GM04504 (cell line): ENCODE data around the gene MRPL38.

Experiments
- DNase-seq: peaks from one replicate; pipeline ENCODE4 v3.0.0-alpha.2; 2012; ENCODE audit warnings: low read depth

MRPL38 gene

DNA sequence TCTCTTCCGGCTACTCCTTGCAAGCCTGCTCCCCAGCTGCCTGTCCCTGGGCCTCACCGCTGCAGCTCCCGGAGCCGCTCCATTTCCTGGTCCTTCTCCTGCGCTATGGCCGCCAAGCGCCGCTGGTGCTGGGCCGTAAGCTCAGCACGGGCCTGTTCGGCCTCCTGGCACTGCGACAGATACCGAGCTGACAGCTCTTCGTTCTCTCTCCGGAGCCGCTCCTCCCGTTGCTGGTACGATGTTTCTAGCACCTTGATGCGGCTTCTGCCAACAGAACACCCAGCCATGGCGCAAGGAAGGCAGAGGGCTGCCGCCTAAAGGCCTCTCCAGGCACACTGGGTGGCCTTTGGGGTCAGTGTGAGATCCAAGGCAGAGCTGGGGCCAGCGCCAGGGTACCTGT, 14.9 kb upstream of the MRPL38 start:
- DNase-seq = no peak

DNA sequence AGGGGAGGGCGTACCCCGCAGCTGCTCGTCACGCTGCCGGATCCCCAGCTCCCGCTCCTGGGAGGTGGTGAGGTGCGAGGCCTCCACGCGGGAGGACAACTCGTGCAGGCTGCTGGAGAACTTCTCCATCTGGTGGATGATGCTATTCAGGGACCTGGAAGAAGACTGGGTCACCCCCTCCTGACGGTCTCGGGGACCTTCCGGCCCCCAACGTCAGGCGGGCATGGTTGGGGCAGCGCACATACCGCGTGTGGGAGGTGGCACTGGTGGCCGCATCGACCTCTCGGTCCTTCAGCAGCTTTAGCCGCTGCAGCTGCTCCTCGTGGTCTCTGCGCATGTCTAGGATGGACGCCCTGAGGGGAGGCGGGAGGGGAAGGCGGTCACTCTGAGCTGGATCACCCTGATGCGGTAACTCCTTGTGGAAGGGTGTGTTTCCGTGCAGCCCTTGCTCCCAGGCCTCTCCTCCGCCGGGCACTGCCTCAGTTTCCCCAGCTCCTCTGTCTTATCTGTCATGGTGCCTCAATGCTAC, 13.3 kb upstream of the MRPL38 start:
- no peak for DNase-seq

GRCh38 chr17:75917141-75917916, 12.6 kb upstream of the MRPL38 start:
- DNase-seq = no peak

DNA sequence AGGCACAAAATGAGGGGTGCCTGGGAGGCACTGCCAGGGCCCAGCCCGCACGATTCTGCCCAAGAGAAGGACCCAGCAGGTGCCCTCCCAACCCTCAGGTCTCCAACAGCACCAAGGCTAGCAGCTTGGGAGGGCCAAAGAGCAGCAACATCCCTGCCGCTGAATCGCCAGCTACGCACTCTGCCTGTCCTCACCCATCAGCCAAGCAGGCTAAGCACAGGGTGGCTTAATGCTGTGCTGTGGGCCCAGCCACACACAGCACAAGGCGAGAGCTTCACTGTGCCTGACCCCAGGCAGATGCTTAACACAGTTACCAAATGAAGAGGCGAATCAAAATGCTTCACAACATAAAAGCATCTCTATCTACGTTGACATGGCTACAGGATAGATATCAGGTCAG, 10.6 kb upstream of the MRPL38 start:
- DNase-seq = no peak

DNA sequence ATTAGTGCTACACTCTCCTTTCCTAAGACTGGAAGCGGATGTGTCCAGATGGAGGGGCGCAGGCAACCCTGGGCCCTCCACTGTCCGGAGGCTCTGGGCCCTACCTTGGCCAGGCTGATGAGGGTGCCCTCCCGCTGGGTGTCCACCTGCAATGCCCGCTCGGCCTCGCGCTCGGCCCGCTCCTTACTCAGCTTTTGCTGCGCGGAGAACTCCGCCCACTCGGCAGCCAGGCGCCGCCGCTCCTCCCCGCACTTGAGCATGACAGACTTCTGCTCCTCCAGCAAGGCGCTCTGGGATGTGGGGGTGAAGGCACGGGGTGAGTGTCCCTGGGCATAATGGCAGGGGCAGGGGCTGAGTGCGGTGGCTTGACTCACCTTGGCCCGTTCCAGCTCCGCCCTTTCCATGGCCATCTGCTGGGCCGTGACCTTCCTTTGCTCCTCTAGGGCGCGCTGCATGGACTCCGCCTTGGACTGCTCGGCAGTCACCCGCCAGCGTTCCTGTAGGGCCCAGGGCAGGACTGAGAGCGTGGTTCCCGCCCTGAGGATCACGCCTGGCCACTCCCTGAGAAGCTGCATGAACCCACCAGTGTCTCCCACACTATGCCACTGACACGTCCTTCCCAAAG, 10.1 kb upstream of the MRPL38 start:
- no peak for DNase-seq

DNA sequence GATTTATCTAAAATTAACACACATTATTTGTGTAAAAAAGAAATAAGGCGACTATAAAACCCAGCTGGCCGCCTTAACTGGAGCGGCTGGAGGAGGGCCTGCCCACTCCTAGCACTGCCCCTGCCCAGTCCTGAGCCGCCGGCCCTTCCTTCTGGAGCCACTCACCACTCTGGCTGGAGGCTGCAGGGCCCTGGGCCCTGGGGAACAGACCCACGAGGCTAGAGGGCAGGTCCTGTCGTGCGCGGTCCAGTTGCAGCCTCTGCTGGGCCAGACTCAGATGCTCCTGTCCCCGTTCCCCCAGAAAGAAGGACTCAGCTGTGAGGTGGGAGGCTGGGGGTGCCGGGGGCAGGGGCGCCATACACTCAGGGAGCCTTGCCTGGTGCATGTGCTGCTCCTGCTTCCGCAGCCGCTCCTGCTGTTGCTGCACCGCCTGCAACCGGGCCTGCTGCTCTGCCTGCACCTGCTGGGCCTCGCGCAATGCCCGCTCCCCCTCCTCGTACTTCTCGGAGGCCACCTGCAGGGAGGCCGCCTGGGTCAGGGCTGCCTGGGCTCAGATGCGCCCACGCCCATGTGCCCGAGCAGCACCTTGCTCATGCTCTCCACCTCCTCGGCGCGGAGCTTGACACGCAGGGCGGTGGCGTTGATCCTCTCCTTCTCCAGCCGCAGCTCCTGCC, 9.0 kb upstream of the MRPL38 start:
- no peak for DNase-seq

DNA sequence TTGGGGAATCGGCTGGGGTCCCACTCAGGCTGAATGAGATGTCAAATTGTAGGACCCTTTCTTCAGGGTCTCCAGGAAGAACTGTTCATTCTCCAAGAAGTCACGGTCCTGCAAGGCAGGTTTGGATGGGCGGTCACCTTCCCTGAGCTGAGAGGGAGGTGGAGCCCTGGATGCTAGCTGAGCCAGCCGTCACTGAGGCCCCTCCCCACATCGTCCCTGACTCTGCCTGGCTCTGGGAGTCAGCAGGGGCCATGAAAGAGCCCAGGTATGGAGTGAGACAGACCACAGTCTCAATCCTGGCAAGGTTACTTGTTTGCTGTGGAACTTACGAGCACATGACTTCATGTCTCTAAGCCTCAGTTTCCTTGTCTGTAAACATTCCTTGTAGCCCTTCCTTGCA, 6.0 kb upstream of the MRPL38 start:
- DNase-seq = no peak

DNA sequence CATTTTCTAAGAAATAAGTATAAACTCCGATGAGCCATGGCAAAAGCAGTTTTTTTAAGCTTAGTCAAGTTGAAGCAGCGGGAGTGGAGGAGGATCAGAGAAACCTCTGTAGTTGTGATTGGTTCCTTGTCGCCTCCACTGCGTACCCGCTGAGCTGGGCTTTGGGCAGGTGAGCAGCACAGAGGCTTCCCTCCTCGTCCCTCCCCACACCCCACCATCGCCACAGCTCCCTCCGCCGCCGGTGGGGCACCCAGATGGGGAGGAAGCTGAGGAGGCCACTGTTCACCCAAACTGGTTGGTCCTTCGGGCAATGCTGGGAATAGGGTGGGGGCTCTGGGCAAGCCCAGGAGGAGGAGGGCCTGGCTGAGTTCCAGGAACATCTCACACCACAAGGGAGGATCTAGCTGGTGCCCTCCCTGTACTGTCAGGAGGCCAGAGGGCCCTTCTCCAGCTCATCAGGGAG, 5.2 kb upstream of the MRPL38 start:
- no peak for DNase-seq

- no peak for DNase-seq
Measured at GRCh38 chr17:75909051-75909811, 4.5 kb upstream of the MRPL38 start.

DNA sequence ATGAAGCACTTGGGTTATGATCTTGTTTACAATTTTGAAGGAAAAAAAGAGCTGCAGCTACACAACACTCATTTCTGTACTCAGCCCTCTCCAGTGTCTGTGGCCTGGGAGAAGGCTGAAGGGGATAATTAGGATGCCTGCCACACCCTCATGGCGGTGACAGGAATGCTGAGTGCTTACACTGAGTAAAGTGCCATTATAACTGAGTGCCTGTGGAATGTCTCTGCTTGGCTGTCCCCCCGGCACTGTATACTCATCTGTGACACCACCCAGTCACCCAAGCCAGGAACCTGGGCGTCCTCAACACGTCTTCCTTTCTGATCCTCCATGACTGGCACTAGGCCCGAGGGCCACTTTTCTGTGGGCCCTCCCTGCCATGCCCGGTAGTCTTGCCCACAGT, 3.5 kb upstream of the MRPL38 start:
- DNase-seq = no peak

- DNase-seq = no peak
Measured at GRCh38 chr17:75906143-75906884, 1.6 kb upstream of the MRPL38 start.

DNA sequence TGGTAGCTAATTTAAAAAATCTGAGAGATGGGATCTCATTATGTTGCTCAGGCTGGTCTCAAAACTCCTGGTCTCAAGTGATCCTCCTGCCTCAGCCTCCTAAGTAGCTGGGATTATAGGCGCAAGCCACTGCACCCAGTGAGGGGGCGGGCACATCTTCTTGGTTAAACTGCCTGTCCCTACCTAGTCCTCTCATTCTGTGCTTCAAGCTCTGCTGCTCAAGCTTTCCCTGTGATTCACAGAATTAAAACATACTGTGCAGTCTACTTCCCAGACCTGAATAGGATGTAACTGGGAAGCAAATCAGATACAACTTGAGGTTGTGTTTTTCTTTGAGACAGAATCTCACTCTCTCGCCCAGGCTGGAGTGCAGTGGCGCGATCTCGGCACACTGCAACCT, 2.3 kb downstream of the MRPL38 start:
- no peak for DNase-seq

- DNase-seq = no peak
Measured at GRCh38 chr17:75901727-75902126, 3.0 kb downstream of the MRPL38 start.

GRCh38 chr17:75900691-75901533, 3.8 kb downstream of the MRPL38 start:
- no peak for DNase-seq

DNA sequence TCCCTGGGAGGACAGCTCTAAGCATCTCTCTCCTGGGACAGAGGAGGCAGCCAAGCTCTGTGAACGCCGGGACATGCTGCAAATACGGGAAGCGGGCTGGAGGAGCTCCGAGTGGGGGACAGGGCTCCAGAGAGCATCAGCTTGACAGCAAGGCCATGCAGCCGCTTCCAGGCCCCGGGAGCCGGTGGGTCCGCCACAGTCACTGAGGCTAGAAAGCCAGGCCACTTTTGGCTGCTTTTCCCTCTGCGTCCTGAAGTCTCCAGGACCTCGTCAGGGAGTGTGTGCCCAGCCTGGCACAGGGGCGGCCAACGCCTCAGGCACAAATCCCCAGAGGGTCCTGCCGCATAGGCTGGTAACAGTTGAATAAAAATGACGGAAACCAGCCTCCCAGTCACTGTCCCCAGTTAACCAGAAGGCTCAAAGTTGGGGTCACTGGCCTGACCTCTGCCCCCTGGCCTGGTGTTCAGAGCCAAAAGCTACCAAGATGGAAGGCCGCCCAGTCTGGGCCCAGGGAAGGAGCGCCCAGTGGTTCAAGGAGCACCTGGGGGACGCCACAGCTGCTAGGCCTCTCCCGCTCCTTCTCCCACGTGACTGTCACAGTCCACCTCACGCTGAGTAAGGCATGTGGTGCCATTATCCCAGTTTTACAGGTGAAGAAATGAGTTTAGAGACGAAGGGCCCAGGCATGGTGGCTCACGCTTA, 4.8 kb downstream of the MRPL38 start:
- DNase-seq = no peak

DNA sequence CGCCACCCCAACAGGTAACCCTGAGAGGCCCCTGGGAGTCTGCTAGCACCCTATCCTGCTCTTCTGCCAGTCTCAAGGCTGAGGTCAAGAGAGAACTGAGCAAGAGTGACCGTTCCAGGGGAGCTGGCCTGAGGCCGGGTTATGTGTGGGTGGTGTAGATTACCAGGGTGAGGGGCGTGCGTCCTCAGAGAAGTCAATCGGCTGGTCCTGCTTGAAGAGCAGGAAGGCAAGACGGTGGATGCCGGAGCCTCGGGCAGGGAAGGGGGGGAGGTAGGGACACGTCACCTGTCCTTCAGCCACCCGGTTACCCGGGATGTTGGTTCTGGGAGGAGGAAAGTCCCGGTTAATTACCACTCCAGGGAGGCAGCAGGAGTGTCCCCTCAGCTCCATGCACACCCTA, 5.3 kb downstream of the MRPL38 start:
- no peak for DNase-seq

GRCh38 chr17:75898791-75899190, 5.9 kb downstream of the MRPL38 start:
- no peak for DNase-seq

DNA sequence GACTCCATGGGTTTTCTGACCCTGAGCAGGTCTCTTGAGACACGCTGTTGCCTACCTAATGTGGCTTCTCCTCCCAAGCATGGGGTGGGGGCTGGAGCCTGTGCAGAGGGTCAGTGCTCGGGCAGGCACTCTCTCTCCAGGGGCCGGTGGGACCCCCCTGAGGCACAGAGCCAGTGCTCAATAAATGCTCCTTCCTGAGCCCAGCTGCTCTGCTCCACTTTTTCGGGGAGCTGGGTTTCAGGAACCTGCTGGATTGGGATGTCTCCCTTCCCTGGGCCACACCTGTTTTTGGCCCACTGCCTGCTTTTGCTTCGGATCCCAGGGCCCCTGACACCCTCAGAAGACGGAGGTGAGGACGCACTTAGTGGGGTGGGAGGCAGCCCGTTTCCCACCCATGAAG, 6.6 kb downstream of the MRPL38 start:
- DNase-seq = no peak

GRCh38 chr17:75897160-75898019, 7.3 kb downstream of the MRPL38 start:
- DNase-seq = no peak
